Measurements from ENCODE around the gene SPHK1.

SPHK1 gene

GRCh38 chr17:76382351-76382802 is 2.0 kb upstream of the SPHK1 start:
- TF ChIP-seq TEAD4 (IDR thresholded peaks at IDR 0.05), result no peak
- no peak for TF ChIP-seq NFIC (IDR thresholded peaks at IDR 0.05)
- TF ChIP-seq FOXM1 (IDR thresholded peaks at IDR 0.05; ENCODE audit: borderline replicate concordance, low read depth), result no peak
- TF ChIP-seq EP300 (IDR thresholded peaks at IDR 0.05; ENCODE audit: borderline replicate concordance), result no peak
- no peak for TF ChIP-seq YY1 (IDR thresholded peaks at IDR 0.05; ENCODE audit: low read depth)
- no peak for TF ChIP-seq CREB1 (IDR thresholded peaks at IDR 0.05; ENCODE audit: low read depth)
- no peak for TF ChIP-seq TCF12 (IDR thresholded peaks at IDR 0.05; ENCODE audit: low read depth)
- TF ChIP-seq ZBTB7A (IDR thresholded peaks at IDR 0.05; ENCODE audit: low read depth), result no peak
- no peak for TF ChIP-seq EGR1 (IDR thresholded peaks at IDR 0.05)
- TF ChIP-seq RAD21 (IDR thresholded peaks at IDR 0.05; ENCODE audit: low read depth), result no peak
- TF ChIP-seq, protein P1, sequence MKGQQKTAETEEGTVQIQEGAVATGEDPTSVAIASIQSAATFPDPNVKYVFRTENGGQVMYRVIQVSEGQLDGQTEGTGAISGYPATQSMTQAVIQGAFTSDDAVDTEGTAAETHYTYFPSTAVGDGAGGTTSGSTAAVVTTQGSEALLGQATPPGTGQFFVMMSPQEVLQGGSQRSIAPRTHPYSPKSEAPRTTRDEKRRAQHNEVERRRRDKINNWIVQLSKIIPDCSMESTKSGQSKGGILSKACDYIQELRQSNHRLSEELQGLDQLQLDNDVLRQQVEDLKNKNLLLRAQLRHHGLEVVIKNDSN (IDR thresholded peaks at IDR 0.05), result no peak
- TF ChIP-seq TAF1 (IDR thresholded peaks at IDR 0.05; ENCODE audit: low read depth), result no peak
- TF ChIP-seq, protein P2, sequence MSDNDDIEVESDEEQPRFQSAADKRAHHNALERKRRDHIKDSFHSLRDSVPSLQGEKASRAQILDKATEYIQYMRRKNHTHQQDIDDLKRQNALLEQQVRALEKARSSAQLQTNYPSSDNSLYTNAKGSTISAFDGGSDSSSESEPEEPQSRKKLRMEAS (IDR thresholded peaks at IDR 0.05), result no peak
- TF ChIP-seq REST (IDR thresholded peaks at IDR 0.05; ENCODE audit: low read depth), result no peak
- no peak for TF ChIP-seq CEBPB (IDR thresholded peaks at IDR 0.05)

GRCh38 chr17:76382803-76383545 is 1.4 kb upstream of the SPHK1 start:
- TF ChIP-seq CREB1 (IDR thresholded peaks at IDR 0.05; ENCODE audit: low read depth) (no peak), RAD21 (IDR thresholded peaks at IDR 0.05; ENCODE audit: low read depth) (no peak), TCF12 (IDR thresholded peaks at IDR 0.05; ENCODE audit: low read depth) (no peak), TEAD4 (IDR thresholded peaks at IDR 0.05) (0 out of 2 replicates have a peak, but pooled peaks have one; percentile 42), ZBTB7A (IDR thresholded peaks at IDR 0.05; ENCODE audit: low read depth) (peak; percentile 66), YY1 (IDR thresholded peaks at IDR 0.05; ENCODE audit: low read depth) (no peak), CEBPB (IDR thresholded peaks at IDR 0.05) (no peak), TAF1 (IDR thresholded peaks at IDR 0.05; ENCODE audit: low read depth) (no peak)
- TF ChIP-seq, protein P2 (IDR thresholded peaks at IDR 0.05), result no peak; the same call in 1 of the 2 replicates

- TF ChIP-seq YY1 (IDR thresholded peaks at IDR 0.05; ENCODE audit: low read depth) (no peak), TAF1 (IDR thresholded peaks at IDR 0.05; ENCODE audit: low read depth) (no peak), CEBPB (IDR thresholded peaks at IDR 0.05) (no peak), EGR1 (IDR thresholded peaks at IDR 0.05) (peak; percentile 59), REST (IDR thresholded peaks at IDR 0.05; ENCODE audit: low read depth) (no peak), NFIC (IDR thresholded peaks at IDR 0.05) (no peak), RAD21 (IDR thresholded peaks at IDR 0.05; ENCODE audit: low read depth) (no peak), TEAD4 (IDR thresholded peaks at IDR 0.05) (no peak), EP300 (IDR thresholded peaks at IDR 0.05; ENCODE audit: borderline replicate concordance) (no peak), ZBTB7A (IDR thresholded peaks at IDR 0.05; ENCODE audit: low read depth) (peak; percentile 48; the same call in 1 of the 2 replicates), CREB1 (IDR thresholded peaks at IDR 0.05; ENCODE audit: low read depth) (no peak)
- TF ChIP-seq, protein P2 (IDR thresholded peaks at IDR 0.05), result no peak; the same call in 1 of the 2 replicates
Observed at GRCh38 chr17:76383546-76384221, 725 bp upstream of the SPHK1 start.

- TF ChIP-seq NFIC (IDR thresholded peaks at IDR 0.05) (no peak), ZBTB7A (IDR thresholded peaks at IDR 0.05; ENCODE audit: low read depth) (peak; percentile 36; the same call in 1 of the 2 replicates)
Observed at GRCh38 chr17:76384987-76385891, 830 bp downstream of the SPHK1 start.

Measured in Ishikawa (cell line).